ENCODE measurements around the gene TMEM119. TPM values are rescaled to one million over a fixed set of nuclear protein-coding genes. Genes with fewer than 3 reads are reported as not detected.

Gene TMEM119
- total RNA-seq, 1 experiment from 2014 or later: not detected

DNA sequence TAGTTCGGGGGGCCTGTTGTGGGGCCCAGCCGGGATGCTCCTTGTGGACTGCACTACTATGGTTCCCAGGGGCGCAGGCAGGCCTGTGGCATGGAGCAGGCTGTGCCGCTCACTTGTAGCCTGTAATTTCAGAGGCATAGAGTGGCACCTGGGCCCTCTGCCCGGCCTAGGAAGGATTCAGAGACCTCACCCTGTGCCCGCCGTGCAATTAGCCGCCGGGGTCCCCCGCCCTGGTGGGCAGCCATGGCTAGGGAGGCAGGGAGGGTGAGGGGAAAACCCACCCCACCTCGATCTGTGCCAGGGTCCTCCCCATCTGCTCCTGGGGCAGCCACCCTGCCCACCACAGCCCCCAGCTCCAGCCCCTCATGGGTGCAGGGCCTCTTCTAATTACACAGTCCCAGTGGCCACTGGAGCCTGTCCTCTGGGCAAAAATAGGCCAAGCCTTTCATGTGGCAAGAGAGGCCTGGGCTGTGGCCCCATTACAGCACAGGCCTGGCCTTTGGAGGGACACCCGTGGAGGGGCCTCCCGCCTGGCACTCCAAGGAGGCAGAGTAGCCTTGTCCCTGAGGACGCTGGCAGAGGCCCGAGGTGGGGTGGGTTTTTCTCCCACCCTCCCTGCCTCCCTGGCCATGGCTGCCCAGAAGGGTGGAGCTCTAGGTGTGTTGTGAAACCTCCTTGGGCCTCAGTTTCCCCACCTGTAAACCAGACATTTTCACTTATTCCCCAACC is 5.3 kb upstream of the TMEM119 start:
- Histone ChIP-seq H3K27me3 (ENCODE audit: control insufficient read depth, insufficient read depth, low read length) (no peaks in the 10 kb centered on the region), H3K36me3 (ENCODE audit: control insufficient read depth, insufficient read depth, low read length) (no peaks in the 10 kb centered on the region), H3K9me3 (ENCODE audit: control insufficient read depth, insufficient read depth, low read depth, low read length) (no peaks in the 10 kb centered on the region), H3K4me1 (ENCODE audit: control insufficient read depth, insufficient read depth, low read length) (no peaks in the 10 kb centered on the region), H3K27ac (ENCODE audit: low read length) (no peak overlapping the region), H3K4me3 (ENCODE audit: low read depth in 2 of 2, low read length in 2 of 2) (no peak overlapping the region)
- POLR2A ChIA-PET: no interaction called here
- in situ Hi-C loops (cut with HindIII; ENCODE audit: low pct_unique_long_range_greater_than_20kb, low sequenced_read_pairs) (no loop called here), intact Hi-C loops (cut with micrococcal nuclease; ENCODE audit: unreplicated experiment) (no loop called here)
- CTCF ChIA-PET: no interaction called here
- BruUV-seq (replicated peaks): no TSS peak
- no peak for ATAC-seq
- no peak for DNase-seq (ENCODE audit: low read depth, low spot score)
- TF ChIP-seq POLR2AphosphoS5 (IDR thresholded peaks at IDR 0.05; ENCODE audit: low read depth, low read length) (no peak), SIN3A (IDR thresholded peaks at IDR 0.05; ENCODE audit: borderline replicate concordance, insufficient read depth, low read depth, low read length) (no peak), TCF7L2 (IDR thresholded peaks at IDR 0.05; ENCODE audit: low read depth, low read length) (no peak)
- TF ChIP-seq, protein P1, sequence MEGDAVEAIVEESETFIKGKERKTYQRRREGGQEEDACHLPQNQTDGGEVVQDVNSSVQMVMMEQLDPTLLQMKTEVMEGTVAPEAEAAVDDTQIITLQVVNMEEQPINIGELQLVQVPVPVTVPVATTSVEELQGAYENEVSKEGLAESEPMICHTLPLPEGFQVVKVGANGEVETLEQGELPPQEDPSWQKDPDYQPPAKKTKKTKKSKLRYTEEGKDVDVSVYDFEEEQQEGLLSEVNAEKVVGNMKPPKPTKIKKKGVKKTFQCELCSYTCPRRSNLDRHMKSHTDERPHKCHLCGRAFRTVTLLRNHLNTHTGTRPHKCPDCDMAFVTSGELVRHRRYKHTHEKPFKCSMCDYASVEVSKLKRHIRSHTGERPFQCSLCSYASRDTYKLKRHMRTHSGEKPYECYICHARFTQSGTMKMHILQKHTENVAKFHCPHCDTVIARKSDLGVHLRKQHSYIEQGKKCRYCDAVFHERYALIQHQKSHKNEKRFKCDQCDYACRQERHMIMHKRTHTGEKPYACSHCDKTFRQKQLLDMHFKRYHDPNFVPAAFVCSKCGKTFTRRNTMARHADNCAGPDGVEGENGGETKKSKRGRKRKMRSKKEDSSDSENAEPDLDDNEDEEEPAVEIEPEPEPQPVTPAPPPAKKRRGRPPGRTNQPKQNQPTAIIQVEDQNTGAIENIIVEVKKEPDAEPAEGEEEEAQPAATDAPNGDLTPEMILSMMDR (IDR thresholded peaks at IDR 0.05): no peak
- TF ChIP-seq, protein P2, sequence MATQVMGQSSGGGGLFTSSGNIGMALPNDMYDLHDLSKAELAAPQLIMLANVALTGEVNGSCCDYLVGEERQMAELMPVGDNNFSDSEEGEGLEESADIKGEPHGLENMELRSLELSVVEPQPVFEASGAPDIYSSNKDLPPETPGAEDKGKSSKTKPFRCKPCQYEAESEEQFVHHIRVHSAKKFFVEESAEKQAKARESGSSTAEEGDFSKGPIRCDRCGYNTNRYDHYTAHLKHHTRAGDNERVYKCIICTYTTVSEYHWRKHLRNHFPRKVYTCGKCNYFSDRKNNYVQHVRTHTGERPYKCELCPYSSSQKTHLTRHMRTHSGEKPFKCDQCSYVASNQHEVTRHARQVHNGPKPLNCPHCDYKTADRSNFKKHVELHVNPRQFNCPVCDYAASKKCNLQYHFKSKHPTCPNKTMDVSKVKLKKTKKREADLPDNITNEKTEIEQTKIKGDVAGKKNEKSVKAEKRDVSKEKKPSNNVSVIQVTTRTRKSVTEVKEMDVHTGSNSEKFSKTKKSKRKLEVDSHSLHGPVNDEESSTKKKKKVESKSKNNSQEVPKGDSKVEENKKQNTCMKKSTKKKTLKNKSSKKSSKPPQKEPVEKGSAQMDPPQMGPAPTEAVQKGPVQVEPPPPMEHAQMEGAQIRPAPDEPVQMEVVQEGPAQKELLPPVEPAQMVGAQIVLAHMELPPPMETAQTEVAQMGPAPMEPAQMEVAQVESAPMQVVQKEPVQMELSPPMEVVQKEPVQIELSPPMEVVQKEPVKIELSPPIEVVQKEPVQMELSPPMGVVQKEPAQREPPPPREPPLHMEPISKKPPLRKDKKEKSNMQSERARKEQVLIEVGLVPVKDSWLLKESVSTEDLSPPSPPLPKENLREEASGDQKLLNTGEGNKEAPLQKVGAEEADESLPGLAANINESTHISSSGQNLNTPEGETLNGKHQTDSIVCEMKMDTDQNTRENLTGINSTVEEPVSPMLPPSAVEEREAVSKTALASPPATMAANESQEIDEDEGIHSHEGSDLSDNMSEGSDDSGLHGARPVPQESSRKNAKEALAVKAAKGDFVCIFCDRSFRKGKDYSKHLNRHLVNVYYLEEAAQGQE (IDR thresholded peaks at IDR 0.05; ENCODE audit: insufficient read depth in 1 of 2, low read depth in 2 of 2, low read length in 1 of 2): no peak

DNA sequence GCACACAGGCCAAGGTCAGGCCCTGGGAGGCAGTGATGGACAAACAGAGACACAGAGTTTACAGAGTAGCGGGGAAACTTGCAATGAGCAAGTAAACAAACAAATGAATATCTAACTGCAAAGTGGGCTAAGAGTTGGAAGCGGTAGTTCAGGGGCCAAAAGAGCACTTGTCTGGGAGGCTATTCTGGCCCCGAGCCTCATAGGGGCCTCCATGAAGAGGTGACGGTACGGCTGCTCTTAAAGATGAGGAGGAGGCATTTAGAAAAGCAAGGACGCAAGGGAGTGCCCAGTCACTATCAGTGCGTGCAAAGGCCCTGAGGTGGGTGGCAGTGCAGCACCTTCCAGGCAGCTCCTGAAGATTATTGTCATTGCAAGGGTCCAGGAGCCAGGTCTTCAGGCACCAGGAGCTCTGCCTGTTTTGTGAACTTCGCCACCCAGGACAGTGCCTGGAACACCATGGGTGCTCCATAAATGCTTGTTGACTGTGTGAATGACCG is 4.4 kb upstream of the TMEM119 start:
- ChIA-PET POLR2A (no interaction called here), CTCF (no interaction called here)
- H3K4me3 ChIP-seq (ENCODE audit: low read depth in 2 of 2, low read length in 2 of 2): no peak overlapping the region
- ATAC-seq: no peak
- H3K27me3 ChIP-seq (ENCODE audit: control insufficient read depth, insufficient read depth, low read length): no peaks in the 10 kb centered on the region
- intact Hi-C loops (cut with micrococcal nuclease; ENCODE audit: unreplicated experiment): no loop called here
- no peaks in the 10 kb centered on the region for H3K9me3 ChIP-seq (ENCODE audit: control insufficient read depth, insufficient read depth, low read depth, low read length)
- DNase-seq (ENCODE audit: low read depth, low spot score): no peak
- H3K4me1 ChIP-seq (ENCODE audit: control insufficient read depth, insufficient read depth, low read length): no peaks in the 10 kb centered on the region
- in situ Hi-C loops (cut with HindIII; ENCODE audit: low pct_unique_long_range_greater_than_20kb, low sequenced_read_pairs): no loop called here
- no TSS peak for BruUV-seq (replicated peaks)
- no peak overlapping the region for H3K27ac ChIP-seq (ENCODE audit: low read length)
- no peaks in the 10 kb centered on the region for H3K36me3 ChIP-seq (ENCODE audit: control insufficient read depth, insufficient read depth, low read length)
- TF ChIP-seq, protein P2 (IDR thresholded peaks at IDR 0.05; ENCODE audit: insufficient read depth in 1 of 2, low read depth in 2 of 2, low read length in 1 of 2): no peak
- TF ChIP-seq TCF7L2 (IDR thresholded peaks at IDR 0.05; ENCODE audit: low read depth, low read length) (no peak), POLR2AphosphoS5 (IDR thresholded peaks at IDR 0.05; ENCODE audit: low read depth, low read length) (no peak), SIN3A (IDR thresholded peaks at IDR 0.05; ENCODE audit: borderline replicate concordance, insufficient read depth, low read depth, low read length) (no peak)
- TF ChIP-seq, protein P1 (IDR thresholded peaks at IDR 0.05): no peak

Measured in Panc1 (cell line).